Measurements from ENCODE around the gene KRT39. TPM values are rescaled to one million over a fixed set of nuclear protein-coding genes. Genes with fewer than 3 reads are reported as not detected.
A peak's percentile ranks its signal among the peaks of the same experiment; 100 is the strongest.

Gene KRT39
- total and polyA plus RNA-seq, 2 of the 8 experiments (the other 6 are each of a cell fraction or from before 2014, with no cell fraction given): not detected

GRCh38 chr17:40980117-40980516 is 13.4 kb upstream of the KRT39 start:
- 71% methylated on average over 3 of the region's 3 CpGs; no CpG with 5 or more reads in 1 of the 2 experiments for WGBS, 2 experiments (ENCODE audit: extremely low coverage in 1 of 2, insufficient coverage in 1 of 2, insufficient read length in 1 of 2, insufficient replicate concordance in 2 of 2, low coverage in 1 of 2, low lambda C conversion rate in 2 of 2, missing lambda C conversion rate in 1 of 2)
- Histone ChIP-seq H3K14ac (ENCODE audit: insufficient read length) (no peak overlapping the region), H3K4me2 (ENCODE audit: insufficient read depth in 1 of 2, low read depth in 2 of 2, low read length in 2 of 2) (no peak overlapping the region), H3K23me2 (ENCODE audit: low read depth, low read length) (no peaks in the 10 kb centered on the region), H2BK12ac (ENCODE audit: low read depth, low read length) (no peak overlapping the region), H4K5ac (ENCODE audit: insufficient read length, low read depth, low read length) (no peak overlapping the region), H3K4me1 (replicated peaks in 1 of 4; ENCODE audit: control insufficient read depth in 3 of 4, insufficient read depth in 4 of 4, low read length in 3 of 4) (peaks cover 3 to 8% (median 6%) of the 10 kb centered on the region in 4 experiments; a peak in 4 of 7 replicates), H3K27ac (ENCODE audit: low read depth, low read length) (no peak overlapping the region), H3K36me3 (ENCODE audit: control insufficient read depth in 2 of 4, insufficient read depth in 4 of 4, low read length in 3 of 4) (no peaks in the 10 kb centered on the region), H3K23ac (ENCODE audit: insufficient read length) (no peak overlapping the region), H4K8ac (ENCODE audit: extremely low read depth, insufficient read depth, low read length) (no peak overlapping the region), H2BK5ac (ENCODE audit: low read depth, low read length) (no peak overlapping the region), H3K9me3 (ENCODE audit: insufficient read depth in 2 of 2, low read depth in 1 of 2, low read length in 1 of 2) (no peaks in the 10 kb centered on the region), H2BK15ac (ENCODE audit: low read length) (no peak overlapping the region), H3K56ac (replicated peaks; ENCODE audit: insufficient read length, low read depth, low read length) (no peak overlapping the region), H3K18ac (ENCODE audit: extremely low read depth, low read length) (no peak overlapping the region), H2AFZ (ENCODE audit: low read length) (no peak overlapping the region), H2BK120ac (replicated peaks; ENCODE audit: low read depth, low read length) (no peak overlapping the region), H3K27me3 (replicated peaks in 1 of 4; ENCODE audit: control insufficient read depth in 3 of 4, extremely low read depth in 1 of 4, insufficient read depth in 3 of 4, low read length in 3 of 4) (no peaks in the 10 kb centered on the region), H4K91ac (replicated peaks; ENCODE audit: insufficient read length, low read length) (no peak overlapping the region), H2BK20ac (ENCODE audit: low read length) (no peak overlapping the region), H2AK5ac (ENCODE audit: low read depth, low read length) (no peak overlapping the region), H3K4ac (replicated peaks; ENCODE audit: insufficient read length, low read depth, low read length) (no peak overlapping the region), H3K4me3 (ENCODE audit: extremely low read depth in 1 of 4, insufficient read depth in 2 of 4, low read depth in 3 of 4, low read length in 4 of 4) (no peak overlapping the region), H3K9ac (replicated peaks in 1 of 4; ENCODE audit: extremely low read depth in 1 of 4, low read depth in 3 of 4, low read length in 3 of 4) (no peak overlapping the region), H4K20me1 (replicated peaks in 1 of 2; ENCODE audit: control insufficient read depth in 1 of 2, insufficient read depth in 2 of 2, low read length in 2 of 2) (no peaks in the 10 kb centered on the region), H3K79me1 (ENCODE audit: low read depth, low read length) (no peaks in the 10 kb centered on the region), H3K79me2 (ENCODE audit: control insufficient read depth in 1 of 2, insufficient read depth in 2 of 2, low read length in 2 of 2) (no peaks in the 10 kb centered on the region)
- CTCF ChIA-PET (ENCODE audit: partially characterized antibody): interaction anchor here (0.6 to 5.4 kb wide), 5 partner anchors 16 to 668 kb away, joined by 3 to 34 read pairs (median 4); no protein-coding TSS in a partner anchor
- POLR2A ChIA-PET (ENCODE audit: partially characterized antibody): no interaction called here
- peak; percentile 19 for FAIRE-seq
- DNase-seq (ENCODE audit: low read depth in 1 of 2, low spot score in 2 of 2): no peak
- no peak for TF ChIP-seq SIN3A (conservative IDR thresholded peaks at IDR 0.05 in 1 of 2, IDR thresholded peaks at IDR 0.05 in 1 of 2; ENCODE audit: low read depth in 1 of 2, low read length in 2 of 2)
- no peak for TF ChIP-seq SAP30 (IDR thresholded peaks at IDR 0.05; ENCODE audit: insufficient read depth, insufficient replicate concordance, low read length)
- TF ChIP-seq PHF8 (conservative IDR thresholded peaks at IDR 0.05; ENCODE audit: low read depth, low read length): no peak
- peak; percentile 73 for TF ChIP-seq NANOG (IDR thresholded peaks at IDR 0.05; ENCODE audit: insufficient read depth, low read depth, low read length, poor library complexity, severe bottlenecking)
- TF ChIP-seq SIRT6 (IDR thresholded peaks at IDR 0.05; ENCODE audit: low read length): no peak
- TF ChIP-seq EP300 (IDR thresholded peaks at IDR 0.05; ENCODE audit: borderline replicate concordance in 1 of 2, low read depth in 2 of 2, low read length in 2 of 2): no peak
- TF ChIP-seq HDAC6 (IDR thresholded peaks at IDR 0.05; ENCODE audit: low read depth, low read length): no peak
- no peak for TF ChIP-seq CHD1 (IDR thresholded peaks at IDR 0.05; ENCODE audit: low read depth, low read length)
- no peak for TF ChIP-seq CBX8 (IDR thresholded peaks at IDR 0.05; ENCODE audit: borderline replicate concordance, low read depth, low read length)
- no peak for TF ChIP-seq TCF12 (IDR thresholded peaks at IDR 0.05; ENCODE audit: low read depth, low read length)
- TF ChIP-seq SP2 (IDR thresholded peaks at IDR 0.05; ENCODE audit: low read length): no peak
- no peak for TF ChIP-seq POLR2AphosphoS5 (IDR thresholded peaks at IDR 0.05; ENCODE audit: low read depth, low read length)
